Activated CD8-positive, alpha-beta memory T cell treated with anti-CD3 and anti-CD28 coated beads, Interleukin-2, amount 10 ng/mL, durations not matched to agents 7 days and 5 days (primary cell): ENCODE measurements around the gene VHLL. TPM values are rescaled to one million over a fixed set of nuclear protein-coding genes. Genes with fewer than 3 reads are reported as not detected.
A peak's percentile ranks its signal among the peaks of the same experiment; 100 is the strongest.

Experiments used
- ATAC-seq: fragments of 150-1000 bp; cut with Tn5 transposase; one replicate; pipeline ENCODE4 v1.10.0; 2021; ENCODE audit warnings: moderate library complexity
- CTCF ChIA-PET: fragments of 350-600 bp; sonication (Branson Sonifier 250); formaldehyde crosslinking; loops from one replicate; lab custom pipeline; 2021; ENCODE audit warnings: antibody characterized with exemption; lab: Charles Lee
- DNase-seq: peaks from one replicate; pipeline ENCODE4 v3.0.0-alpha.2; 2020
- H3K27ac Mint-ChIP-seq: one replicate; pipeline ENCODE4 v1.8.0; 2021; ENCODE audit warnings: mild to moderate bottlenecking, mixed read lengths
- H3K27me3 Mint-ChIP-seq: one replicate; pipeline ENCODE4 v1.8.0; 2021; ENCODE audit warnings: mixed read lengths
- H3K36me3 Mint-ChIP-seq: one replicate; pipeline ENCODE4 v1.8.0; 2021; ENCODE audit warnings: mild to moderate bottlenecking, mixed read lengths
- H3K4me1 Mint-ChIP-seq: one replicate; pipeline ENCODE4 v1.8.0; 2021; ENCODE audit warnings: mixed read lengths
- H3K4me3 Mint-ChIP-seq: one replicate; pipeline ENCODE4 v1.8.0; 2021; ENCODE audit warnings: mild to moderate bottlenecking, moderate library complexity, mixed read lengths
- H3K9me3 Mint-ChIP-seq: one replicate; pipeline ENCODE4 v1.8.0; 2022; ENCODE audit warnings: low read depth, mixed read lengths
- total RNA-seq, 2 experiments: library from RNA; stranded (reverse); gene quantifications; one replicate each; pipeline ENCODE4 v1.2.3, GENCODE V29; 2021

The VHLL gene
- total RNA-seq, 2 experiments from 2014 or later, result not detected

DNA sequence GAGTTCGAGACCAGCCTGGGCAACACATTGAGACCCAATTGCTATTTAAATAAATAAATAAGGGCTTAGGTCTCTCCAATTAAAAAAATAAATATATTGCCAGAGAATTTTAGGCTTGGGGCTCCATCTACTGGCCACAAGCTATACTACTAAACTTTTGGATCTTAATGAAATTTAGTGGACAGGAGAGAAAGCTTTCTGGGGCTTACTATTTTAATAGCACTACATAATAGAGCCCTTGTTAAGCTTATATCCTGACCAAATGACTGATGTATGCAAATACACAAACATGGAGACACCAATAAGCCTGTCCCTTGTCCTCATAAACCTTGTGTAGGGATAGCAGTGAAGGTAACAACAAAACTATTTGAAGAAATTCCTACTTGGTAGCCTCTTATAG is 20.6 kb upstream of the VHLL start:
- peaks cover 53% of the 10 kb centered on the region for H3K36me3 Mint-ChIP-seq
- H3K4me3 Mint-ChIP-seq, result no peak overlapping the region

DNA sequence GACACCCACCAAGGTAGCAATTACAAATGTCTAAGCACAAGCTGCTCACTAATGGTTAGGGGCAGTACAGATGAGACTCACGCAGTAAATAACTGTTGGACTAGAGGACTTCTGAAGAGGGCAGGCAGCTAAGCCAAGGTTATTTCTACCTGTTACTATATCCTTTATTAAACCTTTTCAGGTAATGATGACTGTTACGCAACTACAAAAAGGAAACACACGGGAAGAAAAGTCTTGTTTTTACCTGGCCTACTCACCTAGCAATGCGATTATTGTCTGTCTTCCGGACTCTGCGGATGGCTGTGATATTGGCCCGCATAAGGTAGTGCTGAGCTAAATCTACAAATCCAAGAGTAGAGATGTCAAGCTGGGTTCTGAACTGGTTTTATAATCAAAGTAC is 17.8 kb upstream of the VHLL start:
- CTCF ChIA-PET, result interaction anchor here (0.8 to 1.3 kb wide), 4 partner anchors 16 to 130 kb away, joined by 3 read pairs; partner anchors contain the start of gene VHLL
- Mint-ChIP-seq H3K36me3 (peaks cover 54% of the 10 kb centered on the region), H3K27me3 (no peaks in the 10 kb centered on the region), H3K9me3 (no peaks in the 10 kb centered on the region), H3K4me1 (no peaks in the 10 kb centered on the region), H3K4me3 (no peak overlapping the region), H3K27ac (no peak overlapping the region)
- DNase-seq (no peak), ATAC-seq (no peak)

More for the DNA sequence above, 20.6 kb upstream of the VHLL start:
- H3K4me1 Mint-ChIP-seq, result no peaks in the 10 kb centered on the region
- CTCF ChIA-PET, result interaction anchor here (0.7 to 2.9 kb wide), 23 partner anchors 9 to 228 kb away, joined by 3 to 29 read pairs (median 5); partner anchors contain the start of genes CCT3, SEMA4A, SMG5 and TMEM79
- H3K27ac Mint-ChIP-seq, result no peak overlapping the region
- no peaks in the 10 kb centered on the region for H3K27me3 Mint-ChIP-seq
- DNase-seq (no peak), ATAC-seq (no peak)
- no peaks in the 10 kb centered on the region for H3K9me3 Mint-ChIP-seq

DNA sequence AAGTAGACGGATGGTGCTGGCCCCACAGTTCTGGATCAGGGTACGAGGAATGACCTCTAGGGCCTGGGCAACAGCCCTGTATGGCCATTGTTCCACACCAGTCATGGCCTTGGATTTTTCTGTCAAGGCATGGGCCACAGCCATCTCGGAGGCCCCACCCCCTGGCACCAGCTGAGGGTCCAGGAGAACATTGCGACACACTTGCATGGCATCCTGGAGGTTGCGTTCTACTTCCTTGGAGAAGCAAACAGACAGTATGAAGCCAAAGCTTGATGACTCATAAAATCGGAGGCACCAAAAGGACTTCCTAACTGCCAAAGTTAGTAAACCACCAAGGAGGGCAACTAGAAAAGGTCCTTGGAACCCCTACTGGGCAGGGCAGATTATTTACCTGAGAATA is 11.9 kb upstream of the VHLL start:
- CTCF ChIA-PET, result interaction anchor here (1.2 to 2.6 kb wide), 2 partner anchors 9 to 26 kb away, joined by 5 to 7 read pairs; no protein-coding TSS in a partner anchor
- DNase-seq (no peak), ATAC-seq (no peak)
- Mint-ChIP-seq H3K27me3 (no peaks in the 10 kb centered on the region), H3K27ac (no peak overlapping the region), H3K36me3 (peaks cover 45% of the 10 kb centered on the region), H3K4me3 (no peak overlapping the region), H3K4me1 (no peaks in the 10 kb centered on the region), H3K9me3 (no peaks in the 10 kb centered on the region)

DNA sequence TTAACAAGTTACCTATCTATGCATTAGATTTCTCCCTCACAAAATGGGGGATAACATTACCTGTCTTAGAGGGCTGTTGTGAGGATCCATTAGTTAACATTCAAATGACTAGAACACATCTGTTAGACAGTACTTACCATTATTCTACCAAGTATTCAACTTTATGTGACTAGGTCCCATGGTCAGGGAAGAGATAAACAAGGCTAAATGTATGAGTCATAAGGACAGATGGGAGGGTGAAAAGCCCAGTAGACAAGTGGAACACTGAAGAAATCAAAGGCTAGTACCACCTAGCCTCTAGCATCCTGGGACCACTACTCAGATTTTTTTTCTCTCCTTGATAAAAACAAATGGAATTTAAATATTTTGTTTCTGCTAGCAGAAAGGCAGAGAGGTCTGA is 9.0 kb upstream of the VHLL start:
- H3K9me3 Mint-ChIP-seq, result no peaks in the 10 kb centered on the region

DNA sequence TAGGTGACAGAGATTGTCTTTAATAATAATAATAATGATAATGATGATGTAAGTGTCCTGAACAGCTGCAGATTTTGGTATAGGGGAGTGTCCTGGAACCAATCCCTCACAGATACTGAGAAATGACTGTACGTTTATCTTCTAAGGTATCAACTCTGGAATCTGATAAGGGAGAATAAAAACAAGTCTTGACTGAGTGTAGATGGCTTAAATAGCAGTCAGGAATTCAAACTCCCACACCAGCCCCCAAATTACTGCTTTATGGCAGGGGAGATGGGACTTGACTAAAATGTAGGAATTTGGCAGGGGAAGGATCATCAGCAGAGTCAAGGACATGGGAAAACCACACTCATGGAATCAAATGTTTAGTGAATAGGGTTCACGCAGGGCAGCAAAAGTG is 6.1 kb upstream of the VHLL start:
- H3K9me3 Mint-ChIP-seq, result no peaks in the 10 kb centered on the region
- peaks cover 19% of the 10 kb centered on the region for H3K36me3 Mint-ChIP-seq
- no peak overlapping the region for H3K27ac Mint-ChIP-seq
- no peaks in the 10 kb centered on the region for H3K4me1 Mint-ChIP-seq
- CTCF ChIA-PET, result no interaction called here
- no peak overlapping the region for H3K4me3 Mint-ChIP-seq
- no peaks in the 10 kb centered on the region for H3K27me3 Mint-ChIP-seq
- DNase-seq, result no peak
- ATAC-seq, result no peak

More for the DNA sequence above, 9.0 kb upstream of the VHLL start:
- CTCF ChIA-PET, result interaction anchor here (1.1 kb wide), 2 partner anchors 10 to 11 kb away, joined by 3 to 5 read pairs; no protein-coding TSS in a partner anchor
- Mint-ChIP-seq H3K27ac (peak overlapping the region; percentile 37), H3K4me1 (no peaks in the 10 kb centered on the region), H3K4me3 (no peak overlapping the region), H3K27me3 (no peaks in the 10 kb centered on the region), H3K36me3 (peaks cover 34% of the 10 kb centered on the region)
- DNase-seq (no peak), ATAC-seq (no peak)

DNA sequence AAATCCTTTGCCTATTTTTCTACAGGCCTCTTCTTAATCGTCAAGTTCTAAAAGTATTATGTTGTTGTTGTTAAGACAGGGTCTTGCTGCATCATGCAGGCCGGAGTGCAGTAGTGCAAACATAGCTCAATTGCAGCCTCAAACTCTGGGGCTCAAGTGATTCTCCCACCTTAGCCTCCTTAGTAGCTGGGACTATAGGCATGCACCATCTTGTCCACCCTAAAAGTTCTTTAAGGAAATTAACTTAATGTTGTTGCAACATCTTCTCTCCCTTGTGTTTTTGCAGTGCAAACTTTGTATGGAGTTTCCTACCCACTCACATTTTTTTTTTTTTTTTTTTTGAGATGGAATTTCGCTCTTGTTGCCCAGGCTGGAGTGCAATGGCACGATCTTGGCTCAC is 4.1 kb upstream of the VHLL start:
- no peak for DNase-seq
- Mint-ChIP-seq H3K4me3 (no peak overlapping the region), H3K27me3 (no peaks in the 10 kb centered on the region), H3K27ac (no peak overlapping the region), H3K9me3 (no peaks in the 10 kb centered on the region), H3K36me3 (peaks cover 9% of the 10 kb centered on the region), H3K4me1 (no peaks in the 10 kb centered on the region)
- CTCF ChIA-PET, result interaction anchor here (1.1 to 1.3 kb wide), 3 partner anchors 15 to 365 kb away, joined by 3 to 4 read pairs (median 3); no protein-coding TSS in a partner anchor
- ATAC-seq, result no peak

DNA sequence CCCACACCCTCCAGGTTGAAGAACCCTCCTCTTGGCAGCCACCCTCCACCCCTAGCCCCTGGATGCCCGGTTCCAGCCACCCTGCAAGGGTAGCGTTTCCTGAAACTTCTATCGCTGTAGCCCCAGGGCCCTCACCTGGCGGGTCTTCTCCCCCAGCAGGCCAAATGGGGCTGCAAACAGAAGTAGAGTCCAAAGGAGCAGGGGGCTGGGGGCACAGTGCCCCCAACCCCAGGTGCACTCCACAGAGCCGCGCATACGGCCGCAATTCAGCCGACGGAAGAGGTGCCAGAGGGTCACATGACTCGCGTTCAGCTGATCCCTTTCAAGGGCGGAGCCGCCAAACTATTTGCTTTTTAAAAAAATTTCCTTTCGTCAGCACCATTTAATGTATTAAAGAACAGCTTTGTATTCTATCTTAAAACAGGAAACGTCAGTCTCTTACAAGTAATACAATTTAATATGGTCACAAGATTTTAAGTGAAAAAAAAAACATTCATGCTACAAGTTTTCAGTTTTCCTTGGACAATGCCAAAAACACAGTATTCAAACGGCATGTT is 3.6 kb downstream of the VHLL start, which contains the start of gene GLMP:
Gene GLMP (minus strand): TSS at position 289 of the 557 bp plus-strand sequence. CDS start 34 bp downstream, at position 255.
- H3K4me3 Mint-ChIP-seq, result peak within 1 kb of the TSS; percentile 83
- H3K27me3 Mint-ChIP-seq, result no peaks in the 10 kb centered on the region
- H3K9me3 Mint-ChIP-seq, result no peaks in the 10 kb centered on the region
- peaks cover 3% of the 10 kb centered on the region for H3K36me3 Mint-ChIP-seq
- DNase-seq, result peak; percentile 79
- H3K27ac Mint-ChIP-seq, result peak within 1 kb of the TSS; percentile 73
- ATAC-seq, result peak; percentile 91
- H3K4me1 Mint-ChIP-seq, result peaks cover 18% of the 10 kb centered on the region
- CTCF ChIA-PET, result interaction anchor here (0.8 to 1.6 kb wide), 4 partner anchors 10 to 153 kb away, joined by 3 to 4 read pairs (median 4); partner anchors contain the start of genes CCT3 and TSACC

DNA sequence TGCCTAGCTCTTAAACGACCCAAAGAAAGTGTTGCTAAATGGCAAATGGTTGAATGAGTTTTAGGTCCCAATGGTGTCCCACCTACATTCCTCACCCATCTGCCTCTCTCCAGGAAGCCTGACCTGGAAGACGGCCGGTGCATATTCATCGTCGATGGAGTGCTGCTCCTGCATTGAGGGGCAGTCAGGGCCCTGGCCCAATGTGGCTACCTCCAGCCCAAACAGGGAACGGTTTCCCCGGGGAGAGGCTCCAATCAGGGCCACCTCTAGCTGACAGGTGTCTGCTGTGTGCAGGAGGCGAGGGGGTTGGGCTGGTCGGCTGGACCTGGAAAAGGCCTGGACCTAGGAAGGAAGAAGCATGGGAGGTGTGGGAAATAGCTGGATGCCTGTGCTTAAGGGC is 5.2 kb downstream of the VHLL start:
- ATAC-seq, result no peak
- H3K4me3 Mint-ChIP-seq, result no peak overlapping the region
- CTCF ChIA-PET, result no interaction called here

DNA sequence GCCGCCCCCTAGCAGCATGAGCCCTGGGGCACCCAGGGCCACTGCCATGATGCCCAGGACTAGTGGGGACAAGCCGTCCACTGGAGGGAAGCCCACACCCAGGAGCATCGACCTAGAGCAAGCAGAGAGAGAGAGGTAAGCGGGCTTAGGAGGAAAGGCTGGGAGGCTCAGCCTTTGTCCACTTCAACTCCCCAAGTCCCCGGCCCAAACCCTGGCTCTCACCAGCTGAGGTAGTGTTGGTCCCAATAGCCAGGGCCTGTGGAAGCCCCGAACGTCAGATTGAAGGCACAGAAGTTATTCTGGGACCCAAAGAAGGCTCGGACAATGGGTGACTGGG is 6.0 kb downstream of the VHLL start:
- H3K36me3 Mint-ChIP-seq, result peaks cover 8% of the 10 kb centered on the region
- no peaks in the 10 kb centered on the region for H3K9me3 Mint-ChIP-seq
- H3K4me1 Mint-ChIP-seq, result peaks cover 18% of the 10 kb centered on the region
- H3K4me3 Mint-ChIP-seq, result no peak overlapping the region
- no peaks in the 10 kb centered on the region for H3K27me3 Mint-ChIP-seq
- no peak overlapping the region for H3K27ac Mint-ChIP-seq
- DNase-seq, result no peak
- ATAC-seq, result no peak
- CTCF ChIA-PET, result no interaction called here

More for the DNA sequence above, 5.2 kb downstream of the VHLL start:
- no peaks in the 10 kb centered on the region for H3K9me3 Mint-ChIP-seq
- no peak for DNase-seq
- H3K4me1 Mint-ChIP-seq, result peaks cover 18% of the 10 kb centered on the region
- no peak overlapping the region for H3K27ac Mint-ChIP-seq
- H3K36me3 Mint-ChIP-seq, result peaks cover 4% of the 10 kb centered on the region
- H3K27me3 Mint-ChIP-seq, result no peaks in the 10 kb centered on the region

DNA sequence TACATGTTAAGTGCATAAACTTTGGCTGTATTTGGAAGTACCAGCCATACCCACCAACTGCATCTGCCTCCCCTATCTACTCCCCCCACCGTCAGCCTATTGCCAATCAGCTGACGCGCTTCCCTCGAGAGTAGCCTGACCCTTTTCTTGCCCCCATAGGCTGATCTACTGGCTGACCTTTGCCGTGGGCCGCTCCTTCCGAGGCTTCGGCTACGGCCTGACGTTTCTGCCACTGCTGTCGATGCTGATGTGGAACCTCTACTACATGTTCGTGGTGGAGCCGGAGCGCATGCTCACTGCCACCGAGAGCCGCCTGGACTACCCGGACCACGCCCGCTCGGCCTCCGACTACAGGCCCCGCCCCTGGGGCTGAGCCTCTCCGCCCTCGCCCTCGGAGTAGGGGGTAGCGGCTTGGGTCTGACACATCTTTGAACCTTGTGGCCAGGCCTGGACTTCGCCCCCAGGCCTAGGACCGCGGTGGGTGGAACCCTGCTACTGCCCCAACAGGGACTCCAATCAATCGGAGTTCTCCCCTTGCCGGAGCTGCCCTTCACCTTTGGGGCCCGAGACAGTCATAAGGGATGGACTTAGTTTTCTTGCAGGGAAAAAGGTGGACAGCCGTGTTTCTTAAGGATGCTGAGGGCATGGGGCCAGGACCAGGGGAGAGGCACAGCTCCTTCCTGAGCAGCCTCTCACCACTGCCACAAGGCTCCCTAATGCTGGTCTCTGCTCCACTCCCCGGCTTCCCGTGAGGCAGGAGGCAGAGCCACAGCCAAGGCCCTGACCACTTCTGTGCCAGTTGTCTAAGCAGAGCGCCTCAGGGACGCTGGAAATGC is 7.7 kb downstream of the VHLL start:
- CTCF ChIA-PET, result interaction anchor here (0.5 kb wide), 1 partner anchor 803 kb away, joined by 3 read pairs; no protein-coding TSS in a partner anchor
- H3K9me3 Mint-ChIP-seq, result no peaks in the 10 kb centered on the region
- ATAC-seq, result no peak
- no peak overlapping the region for H3K4me3 Mint-ChIP-seq
- H3K4me1 Mint-ChIP-seq, result peaks cover 18% of the 10 kb centered on the region
- no peak overlapping the region for H3K27ac Mint-ChIP-seq
- H3K36me3 Mint-ChIP-seq, result peaks cover 8% of the 10 kb centered on the region
- no peaks in the 10 kb centered on the region for H3K27me3 Mint-ChIP-seq
- no peak for DNase-seq

DNA sequence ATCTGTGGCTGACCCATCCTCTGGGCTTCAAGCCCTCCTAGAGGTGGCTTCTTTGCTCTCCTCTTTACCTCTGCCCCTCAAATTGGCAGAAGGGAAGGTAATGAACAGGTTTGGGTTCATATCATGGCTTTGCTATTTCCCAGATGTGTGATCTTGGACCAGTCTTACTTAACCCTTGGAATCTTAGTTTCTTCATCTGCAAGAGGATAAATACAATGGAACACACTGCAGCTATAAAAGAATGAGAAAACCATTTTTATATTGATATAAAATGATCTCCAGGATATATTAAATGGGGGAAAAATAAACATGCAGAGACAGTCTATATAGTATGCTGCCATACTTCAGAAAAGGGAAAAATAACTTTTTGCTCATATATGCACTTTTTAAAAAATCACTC is 9.2 kb downstream of the VHLL start:
- H3K36me3 Mint-ChIP-seq, result peaks cover 8% of the 10 kb centered on the region
- ATAC-seq (no peak), DNase-seq (no peak)
- no peaks in the 10 kb centered on the region for H3K27me3 Mint-ChIP-seq
- H3K9me3 Mint-ChIP-seq, result no peaks in the 10 kb centered on the region
- CTCF ChIA-PET, result interaction anchor here (0.6 to 0.7 kb wide), 2 partner anchors 29 to 173 kb away, joined by 3 read pairs; no protein-coding TSS in a partner anchor
- no peak overlapping the region for H3K27ac Mint-ChIP-seq
- H3K4me1 Mint-ChIP-seq, result peaks cover 7% of the 10 kb centered on the region
- no peak overlapping the region for H3K4me3 Mint-ChIP-seq

DNA sequence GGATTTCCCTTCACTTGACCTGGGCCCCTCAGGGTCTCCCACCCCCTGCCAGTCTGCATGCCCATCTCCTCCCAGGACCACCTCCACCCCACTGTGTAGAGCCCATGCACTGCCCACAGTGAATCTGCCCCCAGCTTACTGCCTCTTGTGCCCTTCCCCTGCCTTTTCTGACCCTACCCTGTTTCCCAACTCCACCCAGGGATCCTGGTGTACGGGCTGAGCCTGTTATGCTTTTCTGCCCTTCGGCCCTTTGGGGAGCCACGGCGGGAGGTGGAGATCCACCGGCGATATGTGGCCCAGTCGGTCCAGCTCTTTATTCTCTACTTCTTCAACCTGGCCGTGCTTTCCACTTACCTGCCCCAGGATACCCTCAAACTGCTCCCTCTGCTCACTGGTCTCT is 13.0 kb downstream of the VHLL start:
- peaks cover 26% of the 10 kb centered on the region for H3K4me1 Mint-ChIP-seq
- DNase-seq, result no peak
- peaks cover 5% of the 10 kb centered on the region for H3K36me3 Mint-ChIP-seq
- no peaks in the 10 kb centered on the region for H3K27me3 Mint-ChIP-seq
- CTCF ChIA-PET, result interaction anchor here (5.5 kb wide), 1 partner anchor 33 kb away, joined by 19 read pairs; no protein-coding TSS in a partner anchor
- no peak overlapping the region for H3K27ac Mint-ChIP-seq
- ATAC-seq, result no peak
- no peak overlapping the region for H3K4me3 Mint-ChIP-seq
- no peaks in the 10 kb centered on the region for H3K9me3 Mint-ChIP-seq

DNA sequence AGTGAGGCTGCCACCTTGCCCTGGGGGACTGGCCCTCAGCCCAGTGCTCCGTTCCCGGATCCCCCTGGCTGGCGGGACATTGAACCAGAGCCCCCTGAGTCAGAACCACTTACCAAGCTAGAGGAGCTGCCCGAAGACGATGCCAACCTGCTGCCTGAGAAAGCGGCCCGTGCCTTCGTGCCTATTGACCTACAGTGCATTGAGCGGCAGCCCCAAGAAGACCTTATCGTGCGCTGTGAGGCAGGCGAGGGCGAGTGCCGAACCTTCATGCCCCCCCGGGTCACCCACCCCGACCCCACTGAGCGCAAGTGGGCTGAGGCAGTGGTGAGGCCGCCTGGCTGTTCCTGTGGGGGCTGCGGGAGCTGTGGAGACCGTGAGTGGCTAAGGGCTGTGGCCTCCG is 13.7 kb downstream of the VHLL start:
- Mint-ChIP-seq H3K4me1 (peaks cover 32% of the 10 kb centered on the region), H3K4me3 (no peak overlapping the region), H3K27ac (no peak overlapping the region), H3K36me3 (peaks cover 5% of the 10 kb centered on the region), H3K27me3 (no peaks in the 10 kb centered on the region), H3K9me3 (no peaks in the 10 kb centered on the region)
- ATAC-seq, result no peak
- DNase-seq, result no peak
- CTCF ChIA-PET, result interaction anchor here (0.9 to 5.5 kb wide), 3 partner anchors 10 to 34 kb away, joined by 4 to 19 read pairs (median 4); partner anchors contain the start of gene GLMP
